GM12873 (cell line): ENCODE measurements around the gene GJD3.

Experiments used
- CTCF ChIP-seq: IDR thresholded peaks from 2 replicates; pipeline ENCODE4 v1.5.1; 2012; ENCODE audit warnings: low read depth, mild to moderate bottlenecking, moderate library complexity, low read length, control low read depth; ENCODE audit not compliant: insufficient read depth; ENCODE audit errors: missing control alignments

GJD3 gene

GRCh38 chr17:40371261-40371929 lies 6.9 kb upstream of the GJD3 start:
- no peak for TF ChIP-seq CTCF

GRCh38 chr17:40369923-40370322 lies 5.4 kb upstream of the GJD3 start:
- TF ChIP-seq CTCF, result no peak

- no peak for TF ChIP-seq CTCF
These were observed 2.5 kb upstream of the GJD3 start for GRCh38 chr17:40366861-40367518.

- no peak for TF ChIP-seq CTCF
These were observed 1.7 kb upstream of the GJD3 start for GRCh38 chr17:40366076-40366860.

GRCh38 chr17:40364906-40365305 lies 369 bp upstream of the GJD3 start:
- no peak for TF ChIP-seq CTCF

GRCh38 chr17:40363111-40363827 lies 1.3 kb downstream of the GJD3 start:
- no peak for TF ChIP-seq CTCF
